ENCODE results near the gene WNT7B. TPM values are rescaled to one million over a fixed set of nuclear protein-coding genes. Genes with fewer than 3 reads are reported as not detected.

WNT7B gene
- total and polyA plus RNA-seq, 2 of the 8 experiments (the other 6 are each of a cell fraction or from before 2014, with no cell fraction given) = 0.14 to 0.24 TPM

DNA sequence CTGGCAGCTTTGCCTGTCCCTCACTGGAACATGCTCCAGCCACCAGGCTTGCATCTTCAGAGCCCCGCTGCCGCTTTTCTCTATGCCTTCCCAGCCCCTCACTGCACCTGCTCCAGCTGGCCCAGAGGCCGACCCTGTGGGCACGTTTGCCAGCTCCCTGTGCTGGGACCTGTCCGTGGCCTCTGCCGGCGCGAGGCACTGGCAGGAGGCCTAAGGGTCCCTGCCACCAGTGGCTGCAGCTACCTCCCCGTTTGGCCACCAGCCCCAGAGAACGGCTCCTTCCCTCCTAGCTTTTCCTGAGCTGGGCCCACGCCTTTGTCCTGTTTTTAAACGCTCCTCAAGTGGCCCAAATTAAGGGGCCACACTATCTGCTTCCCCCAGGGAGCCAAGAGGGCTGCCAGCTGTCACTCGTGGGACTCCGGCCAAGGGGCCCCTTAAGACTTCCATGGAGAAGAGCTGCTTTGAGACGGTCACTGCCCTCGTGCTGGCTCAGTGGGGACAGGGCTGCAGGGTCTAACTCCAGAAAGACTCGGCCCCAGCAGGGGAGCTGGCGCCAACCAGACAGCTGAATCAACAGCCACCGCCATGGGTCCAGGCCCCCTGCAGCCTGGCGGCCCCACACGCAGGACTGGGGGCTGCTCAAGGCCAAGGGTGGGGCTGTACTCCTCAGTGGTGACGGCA is 24.6 kb upstream of the WNT7B start:
- ChIA-PET CTCF (ENCODE audit: partially characterized antibody) (interaction anchor here (1.2 to 6.1 kb wide), 5 partner anchors 11 to 121 kb away, joined by 3 to 35 read pairs (median 18); no protein-coding TSS in a partner anchor), POLR2A (ENCODE audit: partially characterized antibody) (interaction anchor here (1.3 to 1.4 kb wide), 2 partner anchors 25 to 59 kb away, joined by 3 read pairs; no protein-coding TSS in a partner anchor)
- no peak for TF ChIP-seq TEAD4 (IDR thresholded peaks at IDR 0.05; ENCODE audit: low read depth, low read length)
- no peak for TF ChIP-seq KDM5A (IDR thresholded peaks at IDR 0.05; ENCODE audit: low read length)
- TF ChIP-seq YY1 (IDR thresholded peaks at IDR 0.05; ENCODE audit: low read depth, low read length) = no peak
- TF ChIP-seq CBX8 (IDR thresholded peaks at IDR 0.05; ENCODE audit: borderline replicate concordance, low read depth, low read length) = no peak
- no peak for TF ChIP-seq GTF2F1 (IDR thresholded peaks at IDR 0.05; ENCODE audit: borderline replicate concordance, low read depth, low read length)
- no peak for TF ChIP-seq TAF7 (optimal IDR thresholded peaks at IDR 0.05; ENCODE audit: borderline replicate concordance, low read depth, low read length)
- TF ChIP-seq TBP (IDR thresholded peaks at IDR 0.05; ENCODE audit: low read depth, low read length) = no peak
- TF ChIP-seq SIRT6 (IDR thresholded peaks at IDR 0.05; ENCODE audit: low read length) = no peak
- TF ChIP-seq CHD1 (IDR thresholded peaks at IDR 0.05; ENCODE audit: low read depth, low read length) = no peak
- TF ChIP-seq JUND (IDR thresholded peaks at IDR 0.05; ENCODE audit: low read length) = no peak
- no peak for TF ChIP-seq GABPA (IDR thresholded peaks at IDR 0.05; ENCODE audit: borderline replicate concordance, insufficient read depth, low read length)
- TF ChIP-seq HDAC2 (IDR thresholded peaks at IDR 0.05; ENCODE audit: borderline replicate concordance in 1 of 2, low read depth in 2 of 2, low read length in 2 of 2) = no peak
- no peak for TF ChIP-seq TAF1 (IDR thresholded peaks at IDR 0.05; ENCODE audit: low read depth, low read length)
- Histone ChIP-seq H4K8ac (ENCODE audit: extremely low read depth, insufficient read depth, low read length) (no peak overlapping the region), H2BK12ac (ENCODE audit: low read depth, low read length) (peak overlapping the region; percentile 60; the same call in 1 of the 2 replicates), H3K23me2 (ENCODE audit: low read depth, low read length) (no peaks in the 10 kb centered on the region), H3K18ac (ENCODE audit: extremely low read depth, low read length) (no peak overlapping the region), H3K27me3 (replicated peaks in 1 of 4; ENCODE audit: control insufficient read depth in 3 of 4, extremely low read depth in 1 of 4, insufficient read depth in 3 of 4, low read length in 3 of 4) (no peaks in the 10 kb centered on the region), H2BK120ac (replicated peaks; ENCODE audit: low read depth, low read length) (no peak overlapping the region), H3K14ac (ENCODE audit: insufficient read length) (no peak overlapping the region), H3K56ac (replicated peaks; ENCODE audit: insufficient read length, low read depth, low read length) (no peak overlapping the region), H3K4me1 (replicated peaks in 1 of 4; ENCODE audit: control insufficient read depth in 3 of 4, insufficient read depth in 4 of 4, low read length in 3 of 4) (peaks cover 0 to 3% (median 0%) of the 10 kb centered on the region in 4 experiments; a peak in 3 of 7 replicates), H3K27ac (ENCODE audit: low read depth, low read length) (no peak overlapping the region), H2BK20ac (ENCODE audit: low read length) (no peak overlapping the region), H4K91ac (replicated peaks; ENCODE audit: insufficient read length, low read length) (no peak overlapping the region), H2BK15ac (ENCODE audit: low read length) (no peak overlapping the region), H3K36me3 (ENCODE audit: control insufficient read depth in 2 of 4, insufficient read depth in 4 of 4, low read length in 3 of 4) (no peaks in the 10 kb centered on the region), H2AFZ (ENCODE audit: low read length) (no peak overlapping the region), H3K9ac (replicated peaks in 1 of 4; ENCODE audit: extremely low read depth in 1 of 4, low read depth in 3 of 4, low read length in 3 of 4) (no peak overlapping the region), H3K4ac (replicated peaks; ENCODE audit: insufficient read length, low read depth, low read length) (no peak overlapping the region), H4K20me1 (replicated peaks in 1 of 2; ENCODE audit: control insufficient read depth in 1 of 2, insufficient read depth in 2 of 2, low read length in 2 of 2) (no peaks in the 10 kb centered on the region), H3K4me2 (ENCODE audit: insufficient read depth in 1 of 2, low read depth in 2 of 2, low read length in 2 of 2) (no peak overlapping the region), H3K79me1 (ENCODE audit: low read depth, low read length) (no peaks in the 10 kb centered on the region), H3K23ac (ENCODE audit: insufficient read length) (no peak overlapping the region), H3K79me2 (ENCODE audit: control insufficient read depth in 1 of 2, insufficient read depth in 2 of 2, low read length in 2 of 2) (no peaks in the 10 kb centered on the region), H3K4me3 (ENCODE audit: extremely low read depth in 1 of 4, insufficient read depth in 2 of 4, low read depth in 3 of 4, low read length in 4 of 4) (no peak overlapping the region), H2AK5ac (ENCODE audit: low read depth, low read length) (no peak overlapping the region), H4K5ac (ENCODE audit: insufficient read length, low read depth, low read length) (no peak overlapping the region), H2BK5ac (ENCODE audit: low read depth, low read length) (no peak overlapping the region), H3K9me3 (ENCODE audit: insufficient read depth in 2 of 2, low read depth in 1 of 2, low read length in 1 of 2) (no peaks in the 10 kb centered on the region)
- DNase-seq (ENCODE audit: low read depth in 1 of 2, low spot score in 2 of 2) (no peak), FAIRE-seq (no peak)
- WGBS, 2 experiments (ENCODE audit: extremely low coverage in 1 of 2, insufficient coverage in 1 of 2, insufficient read length in 1 of 2, insufficient replicate concordance in 2 of 2, low coverage in 1 of 2, low lambda C conversion rate in 2 of 2, missing lambda C conversion rate in 1 of 2) = 80% methylated on average over 18 of the region's 22 CpGs; no CpG with 5 or more reads in 1 of the 2 experiments
